DND-41 (cell line): ENCODE measurements around the gene ADM.

Experiments used
- EZH2 ChIP-seq: IDR thresholded peaks from 3 replicates; pipeline ENCODE4 v1.6.1; 2012; ENCODE audit warnings: borderline replicate concordance, low read depth, mild to moderate bottlenecking, moderate library complexity, low read length, inconsistent platforms; ENCODE audit not compliant: severe bottlenecking
- TF ChIP-seq, protein P1 (sequence below): IDR thresholded peaks from 2 replicates; pipeline ENCODE4 v1.5.1; 2012; ENCODE audit warnings: borderline replicate concordance, low read length, moderate library complexity, mild to moderate bottlenecking; ENCODE audit not compliant: poor library complexity, severe bottlenecking; ENCODE audit errors: extremely low read depth

DNA sequence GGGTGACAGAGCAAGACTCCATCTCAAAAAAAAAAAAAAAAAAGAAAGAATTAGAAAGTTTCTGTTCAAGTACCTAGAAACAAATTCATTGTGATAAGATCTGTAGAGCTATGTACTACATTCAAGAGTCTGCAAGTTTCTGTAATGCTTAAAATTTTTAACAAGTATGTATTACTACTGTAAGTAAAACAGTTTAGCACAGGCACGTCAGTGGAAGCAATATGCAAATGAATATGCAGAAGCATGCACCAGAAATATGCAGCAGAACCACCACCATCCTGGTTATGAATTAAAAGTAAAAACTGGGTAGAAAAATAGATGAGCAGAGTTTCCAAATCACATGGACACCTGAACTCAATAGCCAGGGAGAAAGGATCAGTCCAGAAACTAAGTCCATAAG is 30.1 kb upstream of the ADM start:
- TF ChIP-seq, protein P1, sequence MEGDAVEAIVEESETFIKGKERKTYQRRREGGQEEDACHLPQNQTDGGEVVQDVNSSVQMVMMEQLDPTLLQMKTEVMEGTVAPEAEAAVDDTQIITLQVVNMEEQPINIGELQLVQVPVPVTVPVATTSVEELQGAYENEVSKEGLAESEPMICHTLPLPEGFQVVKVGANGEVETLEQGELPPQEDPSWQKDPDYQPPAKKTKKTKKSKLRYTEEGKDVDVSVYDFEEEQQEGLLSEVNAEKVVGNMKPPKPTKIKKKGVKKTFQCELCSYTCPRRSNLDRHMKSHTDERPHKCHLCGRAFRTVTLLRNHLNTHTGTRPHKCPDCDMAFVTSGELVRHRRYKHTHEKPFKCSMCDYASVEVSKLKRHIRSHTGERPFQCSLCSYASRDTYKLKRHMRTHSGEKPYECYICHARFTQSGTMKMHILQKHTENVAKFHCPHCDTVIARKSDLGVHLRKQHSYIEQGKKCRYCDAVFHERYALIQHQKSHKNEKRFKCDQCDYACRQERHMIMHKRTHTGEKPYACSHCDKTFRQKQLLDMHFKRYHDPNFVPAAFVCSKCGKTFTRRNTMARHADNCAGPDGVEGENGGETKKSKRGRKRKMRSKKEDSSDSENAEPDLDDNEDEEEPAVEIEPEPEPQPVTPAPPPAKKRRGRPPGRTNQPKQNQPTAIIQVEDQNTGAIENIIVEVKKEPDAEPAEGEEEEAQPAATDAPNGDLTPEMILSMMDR: no peak
- TF ChIP-seq EZH2: no peak
